Omental fat pad (tissue), 4 donors: ENCODE measurements around the gene RNF151. TPM values are rescaled to one million over a fixed set of nuclear protein-coding genes. Genes with fewer than 3 reads are reported as not detected.

Source experiments
- ATAC-seq: fragments of 150-250 bp; one replicate; pipeline ENCODE4 v1.9.1; 2016; ENCODE audit warnings: mild to moderate bottlenecking, moderate library complexity; ENCODE audit not compliant: low FRiP score
- DNase-seq: peaks from one replicate; pipeline ENCODE4 v3.0.0-alpha.2; 2019; ENCODE audit warnings: low spot score
- total RNA-seq, 4 donors: library from RNA; depleted of rRNA; stranded (reverse); fragments of >200 nt; gene quantifications; one replicate each; pipeline ENCODE4 v1.1.0, GENCODE V29; 2016
- TF ChIP-seq, protein P1 (sequence below), 3 donors: fragments of 450-650 bp; IDR thresholded peaks; one replicate each; pipeline ENCODE4 v1.5.1; 2016 to 2017; ENCODE audit warnings: antibody characterized with exemption in 3 of 3, mild to moderate bottlenecking in 3 of 3, moderate library complexity in 2 of 3

Gene RNF151
- total RNA-seq, 4 donors from 2014 or later: not detected

GRCh38 chr16:1981398-1981836, 14.8 kb downstream of the RNF151 start, which contains the start of gene NOXO1:
NOXO1 (minus strand) TSS chr16:1981469; CDS start chr16:1981179, 290 bp downstream.
- DNase-seq: no peak
- no peak for ATAC-seq
- TF ChIP-seq, protein P1, sequence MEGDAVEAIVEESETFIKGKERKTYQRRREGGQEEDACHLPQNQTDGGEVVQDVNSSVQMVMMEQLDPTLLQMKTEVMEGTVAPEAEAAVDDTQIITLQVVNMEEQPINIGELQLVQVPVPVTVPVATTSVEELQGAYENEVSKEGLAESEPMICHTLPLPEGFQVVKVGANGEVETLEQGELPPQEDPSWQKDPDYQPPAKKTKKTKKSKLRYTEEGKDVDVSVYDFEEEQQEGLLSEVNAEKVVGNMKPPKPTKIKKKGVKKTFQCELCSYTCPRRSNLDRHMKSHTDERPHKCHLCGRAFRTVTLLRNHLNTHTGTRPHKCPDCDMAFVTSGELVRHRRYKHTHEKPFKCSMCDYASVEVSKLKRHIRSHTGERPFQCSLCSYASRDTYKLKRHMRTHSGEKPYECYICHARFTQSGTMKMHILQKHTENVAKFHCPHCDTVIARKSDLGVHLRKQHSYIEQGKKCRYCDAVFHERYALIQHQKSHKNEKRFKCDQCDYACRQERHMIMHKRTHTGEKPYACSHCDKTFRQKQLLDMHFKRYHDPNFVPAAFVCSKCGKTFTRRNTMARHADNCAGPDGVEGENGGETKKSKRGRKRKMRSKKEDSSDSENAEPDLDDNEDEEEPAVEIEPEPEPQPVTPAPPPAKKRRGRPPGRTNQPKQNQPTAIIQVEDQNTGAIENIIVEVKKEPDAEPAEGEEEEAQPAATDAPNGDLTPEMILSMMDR (IDR thresholded peaks at IDR 0.05): no peak

GRCh38 chr16:1982013-1982433, 15.4 kb downstream of the RNF151 start:
- no peak for ATAC-seq
- TF ChIP-seq, protein P1 (IDR thresholded peaks at IDR 0.05): no peak

GRCh38 chr16:1982991-1983543, 16.4 kb downstream of the RNF151 start:
- TF ChIP-seq, protein P1 (IDR thresholded peaks at IDR 0.05): no peak
- DNase-seq (no peak), ATAC-seq (no peak)

More at GRCh38 chr16:1982013-1982433, 15.4 kb downstream of the RNF151 start:
- no peak for DNase-seq

- ATAC-seq: peak; percentile 93
- TF ChIP-seq, protein P1 (IDR thresholded peaks at IDR 0.05): no peak
- peak; percentile 54 for DNase-seq
Observed at GRCh38 chr16:1983544-1984346, 17.1 kb downstream of the RNF151 start, which contains the start of gene GFER. GFER (plus strand) TSS chr16:1984193; CDS start chr16:1984219, 26 bp downstream.

DNA sequence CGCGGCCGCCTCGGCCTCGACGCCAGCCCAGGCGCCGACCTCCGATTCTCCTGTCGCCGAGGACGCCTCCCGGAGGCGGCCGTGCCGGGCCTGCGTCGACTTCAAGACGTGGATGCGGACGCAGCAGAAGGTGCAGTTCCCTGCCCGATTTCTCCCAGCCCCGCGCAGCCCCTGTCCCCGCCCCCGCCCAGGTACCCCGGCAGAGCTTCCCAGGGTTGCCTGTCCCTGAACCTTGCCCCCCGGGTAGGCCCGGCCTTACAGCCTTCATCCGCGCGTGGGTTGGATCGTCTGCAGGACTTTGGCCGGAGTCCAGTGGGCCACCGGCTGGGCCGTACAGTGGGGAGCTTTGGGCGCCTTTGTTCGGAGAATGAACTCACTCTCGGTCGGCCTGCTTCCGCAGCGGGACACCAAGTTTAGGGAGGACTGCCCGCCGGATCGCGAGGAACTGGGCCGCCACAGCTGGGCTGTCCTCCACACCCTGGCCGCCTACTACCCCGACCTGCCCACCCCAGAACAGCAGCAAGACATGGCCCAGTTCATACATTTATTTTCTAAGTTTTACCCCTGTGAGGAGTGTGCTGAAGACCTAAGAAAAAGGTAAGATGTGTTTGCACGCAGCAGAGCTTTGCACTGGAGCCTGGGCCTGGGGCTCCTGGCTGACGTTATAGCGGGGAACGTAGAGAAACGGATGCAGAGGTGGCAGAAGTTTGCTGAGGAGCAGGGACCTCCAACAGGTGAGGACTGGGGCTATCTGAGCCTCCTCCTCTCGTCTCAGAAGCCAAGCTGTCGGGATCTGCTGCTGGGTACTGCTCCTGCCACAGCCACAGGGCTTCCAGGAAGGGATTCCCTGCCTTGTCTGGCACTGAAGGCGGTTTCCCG, 17.9 kb downstream of the RNF151 start:
- TF ChIP-seq, protein P1 (IDR thresholded peaks at IDR 0.05): no peak
- ATAC-seq (no peak), DNase-seq (no peak)

GRCh38 chr16:1985466-1986150, 19.0 kb downstream of the RNF151 start:
- TF ChIP-seq, protein P1 (IDR thresholded peaks at IDR 0.05): no peak
- ATAC-seq: no peak
- DNase-seq: no peak
